ENCODE results near the gene PLA2G6.

Gene PLA2G6

GRCh38 chr22:38139901-38140300, 41.7 kb downstream of the PLA2G6 start:
- Histone ChIP-seq H3K27ac (ENCODE audit: low read depth, low read length) (no peak overlapping the region), H3K4me3 (ENCODE audit: low read length) (no peak overlapping the region), H3K4me1 (ENCODE audit: control insufficient read depth, insufficient read depth, low read length) (no peaks in the 10 kb centered on the region), H3K36me3 (ENCODE audit: control insufficient read depth, insufficient read depth, low read length) (peaks cover 2% of the 10 kb centered on the region), H3K9ac (ENCODE audit: low read length) (no peak overlapping the region), H3K27me3 (ENCODE audit: control insufficient read depth, insufficient read depth, low read length) (no peaks in the 10 kb centered on the region)

GRCh38 chr22:38138961-38139360, 42.7 kb downstream of the PLA2G6 start:
- H3K36me3 ChIP-seq (ENCODE audit: control insufficient read depth, insufficient read depth, low read length), result peaks cover 2% of the 10 kb centered on the region
- no peaks in the 10 kb centered on the region for H3K4me1 ChIP-seq (ENCODE audit: control insufficient read depth, insufficient read depth, low read length)
- H3K27ac ChIP-seq (ENCODE audit: low read depth, low read length), result no peak overlapping the region
- no peaks in the 10 kb centered on the region for H3K27me3 ChIP-seq (ENCODE audit: control insufficient read depth, insufficient read depth, low read length)
- no peak overlapping the region for H3K4me3 ChIP-seq (ENCODE audit: low read length)
- H3K9ac ChIP-seq (ENCODE audit: low read length), result no peak overlapping the region

DNA sequence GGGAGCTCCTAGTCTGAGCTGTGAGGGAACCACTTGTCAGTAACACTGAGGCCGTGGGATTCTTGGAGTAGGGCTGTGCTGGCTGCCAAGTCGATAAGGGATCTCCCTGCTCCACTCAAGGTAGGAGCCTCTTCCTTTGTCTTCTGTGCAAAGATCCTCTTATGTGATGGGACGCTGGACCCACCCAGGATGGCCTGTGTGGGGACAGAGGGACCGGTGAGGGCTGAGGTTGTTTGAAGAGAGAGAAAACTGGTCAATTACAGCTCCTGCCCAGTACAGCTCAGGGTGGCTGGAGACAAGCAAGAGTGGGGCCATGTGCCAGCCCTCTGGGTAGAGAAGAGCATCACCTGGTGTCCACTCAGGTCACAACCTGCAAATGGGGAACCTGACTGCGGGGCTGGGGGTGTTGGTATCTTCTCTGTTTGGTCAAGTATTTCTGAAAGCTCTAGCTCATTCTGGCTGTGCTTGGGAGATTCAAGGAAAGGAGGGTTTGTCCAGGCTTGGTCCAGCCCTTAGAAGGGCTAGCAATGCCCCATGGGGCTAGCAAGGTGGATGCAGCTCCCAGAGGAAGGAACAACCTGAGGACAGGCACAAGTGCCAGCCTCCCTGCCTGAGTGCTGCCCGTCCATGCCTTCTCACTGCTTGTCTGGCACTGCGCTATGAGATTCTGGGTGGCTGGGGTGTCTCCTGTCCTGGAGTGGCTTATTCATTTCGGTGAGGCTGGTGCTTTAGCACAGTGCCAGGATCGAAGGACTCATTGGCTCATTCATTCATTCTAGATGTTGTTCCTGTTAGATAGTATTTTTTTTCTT, 43.5 kb downstream of the PLA2G6 start:
- no peak overlapping the region for H3K27ac ChIP-seq (ENCODE audit: low read depth, low read length)
- no peak overlapping the region for H3K9ac ChIP-seq (ENCODE audit: low read length)
- no peak overlapping the region for H3K4me3 ChIP-seq (ENCODE audit: low read length)
- H3K27me3 ChIP-seq (ENCODE audit: control insufficient read depth, insufficient read depth, low read length), result no peaks in the 10 kb centered on the region
- no peaks in the 10 kb centered on the region for H3K4me1 ChIP-seq (ENCODE audit: control insufficient read depth, insufficient read depth, low read length)
- peaks cover 1% of the 10 kb centered on the region for H3K36me3 ChIP-seq (ENCODE audit: control insufficient read depth, insufficient read depth, low read length)

- no peaks in the 10 kb centered on the region for H3K27me3 ChIP-seq (ENCODE audit: control insufficient read depth, insufficient read depth, low read length)
- H3K27ac ChIP-seq (ENCODE audit: low read depth, low read length), result no peak overlapping the region
- no peaks in the 10 kb centered on the region for H3K4me1 ChIP-seq (ENCODE audit: control insufficient read depth, insufficient read depth, low read length)
- no peak overlapping the region for H3K4me3 ChIP-seq (ENCODE audit: low read length)
- peaks cover 5% of the 10 kb centered on the region for H3K36me3 ChIP-seq (ENCODE audit: control insufficient read depth, insufficient read depth, low read length)
- no peak overlapping the region for H3K9ac ChIP-seq (ENCODE audit: low read length)
Measured at GRCh38 chr22:38136607-38137006, 45.0 kb downstream of the PLA2G6 start.

DNA sequence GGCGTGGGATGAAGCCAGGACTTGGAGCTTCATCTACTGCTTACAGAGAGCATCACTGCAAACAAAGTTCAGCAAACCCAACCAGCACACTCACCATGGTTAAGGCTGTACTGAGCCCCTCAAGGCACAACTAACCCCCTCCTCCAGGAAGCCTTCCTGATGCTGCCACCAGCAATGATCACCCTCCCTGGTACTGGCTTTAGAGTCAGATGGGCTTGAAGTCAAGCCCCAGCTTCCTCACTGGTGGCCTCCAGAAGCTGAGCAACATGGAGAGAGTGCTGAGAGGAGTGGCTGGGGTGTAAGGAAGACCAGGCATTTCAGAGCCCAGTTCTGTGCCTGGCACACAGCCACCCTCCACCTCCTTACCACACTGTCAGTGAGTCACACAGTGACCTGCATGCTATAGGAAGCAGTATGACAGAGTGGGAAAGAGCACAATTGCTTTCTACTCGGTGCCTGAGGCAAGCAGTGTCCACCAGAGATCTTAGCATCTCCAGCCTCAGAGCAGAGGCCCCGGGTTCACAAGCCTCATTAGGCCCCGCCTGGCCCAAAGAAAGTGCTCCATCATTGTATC, 46.4 kb downstream of the PLA2G6 start:
- H3K4me1 ChIP-seq (ENCODE audit: control insufficient read depth, insufficient read depth, low read length), result no peaks in the 10 kb centered on the region
- H3K4me3 ChIP-seq (ENCODE audit: low read length), result no peak overlapping the region
- H3K27ac ChIP-seq (ENCODE audit: low read depth, low read length), result no peak overlapping the region
- H3K36me3 ChIP-seq (ENCODE audit: control insufficient read depth, insufficient read depth, low read length), result peaks cover 5% of the 10 kb centered on the region
- H3K9ac ChIP-seq (ENCODE audit: low read length), result no peak overlapping the region
- H3K27me3 ChIP-seq (ENCODE audit: control insufficient read depth, insufficient read depth, low read length), result no peaks in the 10 kb centered on the region

DNA sequence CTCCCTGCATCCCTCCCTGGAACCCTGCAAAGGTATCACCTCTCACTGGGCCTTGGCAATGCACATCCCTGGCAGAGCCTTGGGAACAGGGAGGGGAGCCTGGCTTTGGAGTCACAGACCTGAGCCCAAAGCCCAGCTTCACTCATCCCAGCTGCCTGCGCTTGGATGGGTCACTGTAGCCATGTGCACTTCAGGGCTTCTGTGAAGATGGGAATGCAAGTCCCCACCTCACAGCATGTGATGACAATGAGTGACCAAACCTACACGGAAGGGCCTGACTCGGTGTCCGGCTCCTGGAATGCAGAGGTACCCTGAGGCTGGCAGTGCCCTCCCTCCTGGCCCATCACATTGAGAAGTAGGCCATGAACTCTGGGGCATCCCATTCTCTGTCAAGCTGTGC, 48.3 kb downstream of the PLA2G6 start:
- Histone ChIP-seq H3K9ac (ENCODE audit: low read length) (no peak overlapping the region), H3K4me1 (ENCODE audit: control insufficient read depth, insufficient read depth, low read length) (no peaks in the 10 kb centered on the region), H3K4me3 (ENCODE audit: low read length) (no peak overlapping the region), H3K27ac (ENCODE audit: low read depth, low read length) (no peak overlapping the region), H3K36me3 (ENCODE audit: control insufficient read depth, insufficient read depth, low read length) (peaks cover 5% of the 10 kb centered on the region), H3K27me3 (ENCODE audit: control insufficient read depth, insufficient read depth, low read length) (no peaks in the 10 kb centered on the region)

DNA sequence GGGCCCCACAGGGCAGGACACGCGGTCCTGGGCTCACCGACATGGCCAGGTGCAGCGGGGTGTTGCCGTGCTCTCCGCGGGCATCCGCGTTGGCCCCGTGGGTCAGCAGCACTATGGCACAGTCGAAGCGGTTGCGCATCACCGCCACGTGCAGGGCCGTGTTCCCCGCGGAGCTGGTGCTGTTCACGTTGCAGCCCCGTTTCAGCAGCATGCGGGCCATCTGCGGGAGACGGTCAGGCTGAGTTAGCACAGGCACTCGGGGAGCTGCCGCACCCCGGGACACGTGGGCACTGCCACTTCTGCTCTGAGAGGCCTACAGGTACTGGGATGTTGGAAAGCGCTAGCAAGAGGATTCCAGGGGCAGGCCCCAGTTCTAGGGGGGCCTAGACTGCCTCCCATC, 48.8 kb downstream of the PLA2G6 start:
- peaks cover 5% of the 10 kb centered on the region for H3K36me3 ChIP-seq (ENCODE audit: control insufficient read depth, insufficient read depth, low read length)
- no peak overlapping the region for H3K9ac ChIP-seq (ENCODE audit: low read length)

GRCh38 chr22:38132136-38132535, 49.5 kb downstream of the PLA2G6 start:
- Histone ChIP-seq H3K27ac (ENCODE audit: low read depth, low read length) (no peak overlapping the region), H3K4me3 (ENCODE audit: low read length) (no peak overlapping the region), H3K27me3 (ENCODE audit: control insufficient read depth, insufficient read depth, low read length) (no peaks in the 10 kb centered on the region), H3K36me3 (ENCODE audit: control insufficient read depth, insufficient read depth, low read length) (peaks cover 5% of the 10 kb centered on the region), H3K9ac (ENCODE audit: low read length) (no peak overlapping the region), H3K4me1 (ENCODE audit: control insufficient read depth, insufficient read depth, low read length) (no peaks in the 10 kb centered on the region)

More for the DNA sequence above, 48.8 kb downstream of the PLA2G6 start:
- Histone ChIP-seq H3K27me3 (ENCODE audit: control insufficient read depth, insufficient read depth, low read length) (no peaks in the 10 kb centered on the region), H3K4me3 (ENCODE audit: low read length) (no peak overlapping the region), H3K4me1 (ENCODE audit: control insufficient read depth, insufficient read depth, low read length) (no peaks in the 10 kb centered on the region), H3K27ac (ENCODE audit: low read depth, low read length) (no peak overlapping the region)

DNA sequence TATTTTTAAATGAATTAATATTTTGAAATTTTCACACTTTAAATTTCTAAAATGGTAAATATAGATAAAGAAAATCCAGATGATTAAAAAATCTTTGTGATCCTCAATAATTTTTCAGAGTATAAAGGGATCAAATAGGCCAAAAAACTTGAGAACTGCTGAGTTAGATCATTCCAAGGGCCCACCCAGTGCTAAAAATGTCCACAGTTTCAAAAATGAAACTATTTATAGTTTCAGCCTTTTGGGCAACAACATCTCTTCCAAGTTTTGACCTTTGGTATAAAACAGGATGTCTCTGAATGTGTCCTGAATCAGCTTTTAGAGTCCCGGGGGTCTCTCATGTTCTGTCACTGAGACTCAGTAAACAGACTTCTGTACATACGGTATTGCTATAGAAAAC, 50.2 kb downstream of the PLA2G6 start:
- H3K27me3 ChIP-seq (ENCODE audit: control insufficient read depth, insufficient read depth, low read length), result no peaks in the 10 kb centered on the region
- H3K27ac ChIP-seq (ENCODE audit: low read depth, low read length), result no peak overlapping the region
- no peak overlapping the region for H3K4me3 ChIP-seq (ENCODE audit: low read length)
- no peaks in the 10 kb centered on the region for H3K4me1 ChIP-seq (ENCODE audit: control insufficient read depth, insufficient read depth, low read length)
- H3K36me3 ChIP-seq (ENCODE audit: control insufficient read depth, insufficient read depth, low read length), result peaks cover 5% of the 10 kb centered on the region
- no peak overlapping the region for H3K9ac ChIP-seq (ENCODE audit: low read length)

- Histone ChIP-seq H3K4me1 (ENCODE audit: control insufficient read depth, insufficient read depth, low read length) (no peaks in the 10 kb centered on the region), H3K4me3 (ENCODE audit: low read length) (no peak overlapping the region), H3K27me3 (ENCODE audit: control insufficient read depth, insufficient read depth, low read length) (no peaks in the 10 kb centered on the region), H3K9ac (ENCODE audit: low read length) (no peak overlapping the region), H3K36me3 (ENCODE audit: control insufficient read depth, insufficient read depth, low read length) (peaks cover 5% of the 10 kb centered on the region), H3K27ac (ENCODE audit: low read depth, low read length) (no peak overlapping the region)
Measured at GRCh38 chr22:38129856-38130255, 51.8 kb downstream of the PLA2G6 start.

GRCh38 chr22:38129021-38129420, 52.6 kb downstream of the PLA2G6 start:
- Histone ChIP-seq H3K4me1 (ENCODE audit: control insufficient read depth, insufficient read depth, low read length) (no peaks in the 10 kb centered on the region), H3K36me3 (ENCODE audit: control insufficient read depth, insufficient read depth, low read length) (peaks cover 5% of the 10 kb centered on the region), H3K27ac (ENCODE audit: low read depth, low read length) (no peak overlapping the region), H3K27me3 (ENCODE audit: control insufficient read depth, insufficient read depth, low read length) (no peaks in the 10 kb centered on the region), H3K9ac (ENCODE audit: low read length) (no peak overlapping the region), H3K4me3 (ENCODE audit: low read length) (no peak overlapping the region)

DNA sequence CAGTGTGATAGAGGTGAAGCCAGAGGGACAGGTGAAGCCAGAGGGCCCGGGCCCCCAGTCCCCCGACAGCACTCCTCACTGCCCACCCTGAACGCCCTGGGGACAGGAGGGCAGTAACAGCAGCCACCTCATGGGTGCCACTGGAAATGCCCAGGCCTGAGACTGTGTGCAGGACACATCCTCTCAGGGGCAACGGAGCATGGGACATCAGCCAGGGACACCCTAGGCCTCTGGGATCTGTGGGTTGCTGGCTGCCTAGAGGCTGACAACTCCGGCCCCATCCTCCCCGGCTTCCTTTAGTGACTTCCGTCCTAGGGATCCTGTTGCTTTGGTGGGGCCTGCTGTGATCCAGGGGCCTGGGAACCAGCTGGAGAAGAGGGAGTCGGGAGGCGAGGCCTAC, 53.8 kb downstream of the PLA2G6 start:
- Histone ChIP-seq H3K9ac (ENCODE audit: low read length) (no peak overlapping the region), H3K4me3 (ENCODE audit: low read length) (no peak overlapping the region), H3K4me1 (ENCODE audit: control insufficient read depth, insufficient read depth, low read length) (no peaks in the 10 kb centered on the region), H3K36me3 (ENCODE audit: control insufficient read depth, insufficient read depth, low read length) (peaks cover 5% of the 10 kb centered on the region), H3K27ac (ENCODE audit: low read depth, low read length) (no peak overlapping the region), H3K27me3 (ENCODE audit: control insufficient read depth, insufficient read depth, low read length) (no peaks in the 10 kb centered on the region)

Data from rectal smooth muscle tissue (tissue), 1 donor.